NOMO-1 treated with DMSO at 0.1 percent for 48 hours (cell line): ENCODE data around the gene NUDT3.
A peak's percentile ranks its signal among the peaks of the same experiment; 100 is the strongest.
"Not testable (repeated sequence)": the region's sequence is repeated elsewhere in the genome, so short reads cannot be mapped to it uniquely, and the experiment has no call there.

Experiments
- DNase-seq: peaks from one replicate; lab custom pipeline; 2025; ENCODE audit not compliant: unreplicated experiment; lab: John Stamatoyannopoulos, UW

The NUDT3 gene

GRCh38 chr6:34267746-34268145, 124.7 kb downstream of the NUDT3 start:
- DNase-seq, result no peak

GRCh38 chr6:34263484-34263883, 129.0 kb downstream of the NUDT3 start:
- DNase-seq, result not testable (repeated sequence)

GRCh38 chr6:34260576-34261267, 131.7 kb downstream of the NUDT3 start:
- DNase-seq, result no peak

- no peak for DNase-seq
Observed at GRCh38 chr6:34259529-34260069, 132.9 kb downstream of the NUDT3 start.

- not testable (repeated sequence) for DNase-seq
Observed at GRCh38 chr6:34252395-34252794, 140.1 kb downstream of the NUDT3 start.

- DNase-seq, result no peak
Observed at GRCh38 chr6:34249469-34250261, 142.8 kb downstream of the NUDT3 start.

- DNase-seq, result peak; percentile 80
Observed at GRCh38 chr6:34248727-34249468, 143.6 kb downstream of the NUDT3 start, which contains the start of gene SMIM29. Gene SMIM29, minus strand, starts transcription at chr6:34249006. Its CDS starts 1,215 bp downstream, at chr6:34247791.

GRCh38 chr6:34248198-34248726, 144.2 kb downstream of the NUDT3 start:
- peak; percentile 36 for DNase-seq

GRCh38 chr6:34247481-34248197, 144.8 kb downstream of the NUDT3 start:
- DNase-seq, result no peak

GRCh38 chr6:34246563-34247391, 145.7 kb downstream of the NUDT3 start:
- no peak for DNase-seq

GRCh38 chr6:34246249-34246562, 146.3 kb downstream of the NUDT3 start:
- no peak for DNase-seq

GRCh38 chr6:34245761-34246140, 146.7 kb downstream of the NUDT3 start:
- DNase-seq, result not testable (repeated sequence)

GRCh38 chr6:34245032-34245760, 147.3 kb downstream of the NUDT3 start:
- not testable (repeated sequence) for DNase-seq

GRCh38 chr6:34243901-34244884, 148.3 kb downstream of the NUDT3 start:
- peak; percentile 66 for DNase-seq

- no peak for DNase-seq
Observed at GRCh38 chr6:34243131-34243771, 149.2 kb downstream of the NUDT3 start.

- no peak for DNase-seq
Observed at GRCh38 chr6:34242252-34243130, 150.0 kb downstream of the NUDT3 start.
